GM10248 (cell line): ENCODE results near the gene CGA.

Experiments
- CTCF ChIA-PET: fragments of 300-600 bp; sonication (Branson Sonifier 250); formaldehyde crosslinking; extraction: SDS; loops from one replicate; lab custom pipeline; 2021; ENCODE audit warnings: antibody characterized with exemption; lab: Yijun Ruan, JAX
- POLR2A ChIA-PET: fragments of 350-650 bp; sonication (Branson Sonifier 250); formaldehyde crosslinking; extraction: SDS; loops from one replicate; lab custom pipeline; 2020; ENCODE audit warnings: antibody characterized with exemption; lab: Yijun Ruan, JAX
- DNase-seq: peaks from one replicate; pipeline ENCODE4 v3.0.0; 2012; ENCODE audit errors: extremely low spot score
- CTCF ChIP-seq: IDR thresholded peaks from 2 replicates; pipeline ENCODE4 v1.5.1; 2012; ENCODE audit warnings: mild to moderate bottlenecking, low read depth; ENCODE audit errors: extremely low read depth, missing control alignments, control extremely low read depth

The CGA gene

GRCh38 chr6:87104667-87105066 is 9.8 kb upstream of the CGA start:
- no peak for DNase-seq
- POLR2A ChIA-PET: no interaction called here
- TF ChIP-seq CTCF: no peak
- CTCF ChIA-PET: interaction anchor here (0.9 to 4.4 kb wide), 6 partner anchors 10 to 113 kb away, joined by 3 to 19 read pairs (median 4); partner anchors contain the start of gene CGA

- CTCF ChIA-PET: interaction anchor here (0.9 to 4.4 kb wide), 5 partner anchors 10 to 37 kb away, joined by 3 to 19 read pairs (median 6); partner anchors contain the start of gene CGA
- no peak for DNase-seq
- TF ChIP-seq CTCF: no peak
These were observed 9.2 kb upstream of the CGA start for GRCh38 chr6:87103977-87104601.

GRCh38 chr6:87102151-87102621 is 7.3 kb upstream of the CGA start:
- no peak for TF ChIP-seq CTCF
- ChIA-PET CTCF (interaction anchor here (1.0 to 1.6 kb wide), 3 partner anchors 14 to 287 kb away, joined by 3 to 6 read pairs (median 3); no protein-coding TSS in a partner anchor), POLR2A (no interaction called here)
- DNase-seq: no peak

More at GRCh38 chr6:87103977-87104601, 9.2 kb upstream of the CGA start:
- POLR2A ChIA-PET: no interaction called here

GRCh38 chr6:87101067-87101466 is 6.2 kb upstream of the CGA start:
- no peak for DNase-seq
- CTCF ChIA-PET: interaction anchor here (1.0 to 2.6 kb wide), 4 partner anchors 13 to 22 kb away, joined by 3 to 17 read pairs (median 5); no protein-coding TSS in a partner anchor
- POLR2A ChIA-PET: no interaction called here
- no peak for TF ChIP-seq CTCF

GRCh38 chr6:87100216-87100615 is 5.3 kb upstream of the CGA start:
- POLR2A ChIA-PET: no interaction called here
- no peak for DNase-seq
- no peak for TF ChIP-seq CTCF
- CTCF ChIA-PET: interaction anchor here (0.6 to 2.6 kb wide), 8 partner anchors 8 to 38 kb away, joined by 3 to 17 read pairs (median 4); no protein-coding TSS in a partner anchor

GRCh38 chr6:87099472-87099871 is 4.6 kb upstream of the CGA start:
- DNase-seq: no peak
- TF ChIP-seq CTCF: no peak
- POLR2A ChIA-PET: no interaction called here
- CTCF ChIA-PET: interaction anchor here (0.8 to 2.6 kb wide), 7 partner anchors 9 to 40 kb away, joined by 3 to 17 read pairs (median 4); no protein-coding TSS in a partner anchor
